ENCODE results near the gene KANK2.

KANK2 gene

GRCh38 chr19:11172576-11172975 is 24.8 kb downstream of the KANK2 start:
- DNase-seq (ENCODE audit: insufficient read length, low spot score) (no peak), FAIRE-seq (no peak)
- TF ChIP-seq CTCF (IDR thresholded peaks at IDR 0.05; ENCODE audit: insufficient read depth, missing control alignments) = no peak

- DNase-seq (ENCODE audit: insufficient read length, low spot score) (no peak), FAIRE-seq (no peak)
- no peak for TF ChIP-seq CTCF (IDR thresholded peaks at IDR 0.05; ENCODE audit: insufficient read depth, missing control alignments)
Observed at GRCh38 chr19:11171144-11171543, 26.2 kb downstream of the KANK2 start.

- DNase-seq (ENCODE audit: insufficient read length, low spot score) (no peak), FAIRE-seq (no peak)
- TF ChIP-seq CTCF (IDR thresholded peaks at IDR 0.05; ENCODE audit: insufficient read depth, missing control alignments) = no peak
Observed at GRCh38 chr19:11169896-11170678, 27.3 kb downstream of the KANK2 start.

GRCh38 chr19:11168568-11168967 is 28.8 kb downstream of the KANK2 start:
- no peak for DNase-seq (ENCODE audit: insufficient read length, low spot score)
- TF ChIP-seq CTCF (IDR thresholded peaks at IDR 0.05; ENCODE audit: insufficient read depth, missing control alignments) = no peak
- FAIRE-seq = no peak

- FAIRE-seq = no peak
- no peak for DNase-seq (ENCODE audit: insufficient read length, low spot score)
- TF ChIP-seq CTCF (IDR thresholded peaks at IDR 0.05; ENCODE audit: insufficient read depth, missing control alignments) = no peak
Observed at GRCh38 chr19:11166281-11167142, 30.8 kb downstream of the KANK2 start.

- no peak for TF ChIP-seq CTCF (IDR thresholded peaks at IDR 0.05; ENCODE audit: insufficient read depth, missing control alignments)
- DNase-seq (ENCODE audit: insufficient read length, low spot score) (no peak), FAIRE-seq (no peak)
Observed at GRCh38 chr19:11165486-11166030, 31.8 kb downstream of the KANK2 start.
